COLO668 (cell line): ENCODE measurements around the gene BRS3.

Source experiments
- DNase-seq: peaks from one replicate; lab custom pipeline; 2025; ENCODE audit not compliant: unreplicated experiment; lab: John Stamatoyannopoulos, UW

BRS3 gene

DNA sequence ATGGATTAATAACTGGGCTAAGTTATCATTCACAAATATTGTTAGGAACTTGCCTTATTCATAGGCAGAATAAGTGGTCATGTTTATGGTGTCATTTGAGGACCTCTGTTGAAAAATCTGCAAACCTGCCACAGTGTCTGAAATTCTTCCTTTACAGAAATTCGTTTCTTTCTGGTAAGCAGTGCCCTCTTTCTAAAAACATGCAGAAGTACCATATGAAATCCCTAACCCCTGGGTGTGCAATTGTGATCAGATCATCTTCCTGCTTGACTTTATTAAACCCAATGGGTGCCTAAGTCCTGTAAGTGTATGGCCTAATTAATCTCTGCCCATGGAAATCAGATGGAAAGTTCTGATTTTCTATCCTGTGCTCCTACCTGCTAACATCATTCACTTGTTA lies 5.3 kb downstream of the BRS3 start:
- DNase-seq = no peak

DNA sequence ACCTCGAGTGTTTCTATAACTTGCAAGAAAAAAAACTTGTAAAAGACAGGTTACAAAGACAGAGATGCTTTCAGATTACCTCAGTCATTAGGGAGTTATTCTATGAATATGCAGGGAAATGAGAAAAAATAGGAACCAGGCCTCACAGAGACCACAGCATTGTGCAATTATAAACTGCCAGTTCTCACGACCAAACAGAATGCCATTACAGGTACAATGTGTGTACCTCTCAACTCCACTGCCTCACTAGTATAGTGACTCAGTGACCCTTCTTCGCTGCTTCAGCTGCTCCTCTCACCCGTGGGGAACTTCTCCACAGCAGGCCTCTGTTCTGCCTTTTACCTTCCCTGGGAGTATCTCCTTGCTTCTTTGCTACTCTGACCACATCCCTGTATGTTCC lies 7.3 kb downstream of the BRS3 start:
- DNase-seq = no peak

DNA sequence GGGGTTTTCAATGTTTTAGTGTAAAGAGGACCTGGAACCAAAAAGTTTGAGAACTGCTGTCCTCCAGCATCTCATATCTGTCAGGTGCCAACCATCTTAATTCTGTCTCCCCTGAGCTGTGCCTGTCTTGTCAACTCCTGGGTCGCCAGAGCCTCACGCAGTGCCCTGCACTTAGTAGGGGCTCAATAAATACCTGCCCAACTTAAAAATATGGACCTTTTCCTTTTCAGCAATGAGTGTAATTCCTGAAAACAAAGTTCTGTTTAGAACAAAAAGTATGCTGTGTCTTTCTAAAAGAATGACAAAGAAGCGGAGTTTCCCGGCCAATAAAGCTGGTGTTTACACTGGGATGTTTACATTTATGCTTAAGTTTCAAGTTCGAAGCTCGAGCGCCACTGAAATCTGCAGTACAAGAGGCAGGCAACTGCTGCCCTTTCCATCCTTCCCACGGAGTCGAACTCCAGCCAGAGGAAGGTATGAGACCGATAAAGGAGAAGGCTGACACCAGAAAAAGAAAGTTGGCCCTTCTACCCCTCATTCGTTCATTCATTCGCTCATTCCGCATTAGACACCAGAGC lies 8.5 kb downstream of the BRS3 start:
- DNase-seq = peak; percentile 14

DNA sequence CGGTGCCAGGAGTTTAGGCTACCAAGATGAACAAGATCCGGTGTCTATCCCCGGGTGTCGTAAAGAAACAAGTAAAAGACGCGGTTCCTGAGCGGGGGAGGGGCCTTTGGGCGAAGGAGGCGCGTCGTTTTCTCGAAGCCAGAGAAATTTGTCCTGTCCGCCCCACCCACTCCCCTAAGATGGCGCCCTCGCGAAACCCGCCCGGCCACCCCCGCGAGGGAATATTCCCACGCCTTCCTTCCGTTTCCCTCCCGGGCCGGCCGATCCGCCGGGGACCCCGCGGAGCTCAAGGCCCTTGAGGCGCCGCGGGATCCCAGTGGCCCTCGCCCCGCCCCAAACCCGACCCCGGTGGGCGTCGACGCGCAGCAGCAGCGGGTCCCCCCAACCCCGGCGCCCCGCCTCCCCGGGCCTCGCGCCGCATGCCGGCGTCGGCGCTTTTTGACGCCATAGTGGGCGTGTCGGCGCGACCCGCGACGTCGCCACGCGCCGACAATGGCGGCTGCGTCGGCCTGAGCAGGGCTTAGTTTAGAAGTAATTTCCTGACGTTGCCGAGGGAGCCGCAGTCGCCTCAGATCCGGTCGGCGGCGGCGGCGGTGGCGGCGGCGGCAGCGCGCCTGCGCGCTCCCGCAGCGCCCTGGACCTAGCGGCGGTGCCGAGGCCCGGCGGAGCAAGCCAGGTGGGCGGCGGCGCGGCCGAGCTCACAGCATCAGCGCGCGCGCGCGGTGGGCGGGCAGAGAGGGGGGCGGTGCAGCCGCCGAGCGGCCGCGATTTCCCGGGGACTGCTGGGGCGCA lies 9.2 kb downstream of the BRS3 start:
- DNase-seq = peak; percentile 92

DNA sequence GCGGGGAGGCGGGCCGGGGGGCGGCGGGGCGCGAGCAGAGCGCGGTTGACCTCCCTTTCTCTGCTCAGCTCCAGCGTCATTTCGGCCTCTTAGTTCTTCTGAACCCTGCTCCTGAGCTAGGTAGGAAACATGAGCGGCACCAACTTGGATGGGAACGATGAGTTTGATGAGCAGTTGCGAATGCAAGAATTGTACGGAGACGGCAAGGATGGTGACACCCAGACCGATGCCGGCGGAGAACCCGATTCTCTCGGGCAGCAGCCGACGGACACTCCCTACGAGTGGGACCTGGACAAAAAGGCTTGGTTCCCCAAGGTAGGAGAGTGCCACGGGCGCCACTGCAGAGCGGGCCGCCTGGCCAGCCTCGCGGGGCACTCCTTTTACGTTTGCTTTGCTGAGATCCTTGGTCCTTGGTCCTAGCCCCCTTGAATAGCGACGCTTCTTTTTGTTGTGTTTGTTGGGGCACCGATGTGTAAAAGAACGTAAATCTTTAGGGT lies 9.9 kb downstream of the BRS3 start, which contains the start of gene HTATSF1:
Gene HTATSF1 (plus strand): TSS at position 37 of the 497 bp plus-strand sequence. CDS start 93 bp downstream, at position 130.
- DNase-seq = peak; percentile 41

DNA sequence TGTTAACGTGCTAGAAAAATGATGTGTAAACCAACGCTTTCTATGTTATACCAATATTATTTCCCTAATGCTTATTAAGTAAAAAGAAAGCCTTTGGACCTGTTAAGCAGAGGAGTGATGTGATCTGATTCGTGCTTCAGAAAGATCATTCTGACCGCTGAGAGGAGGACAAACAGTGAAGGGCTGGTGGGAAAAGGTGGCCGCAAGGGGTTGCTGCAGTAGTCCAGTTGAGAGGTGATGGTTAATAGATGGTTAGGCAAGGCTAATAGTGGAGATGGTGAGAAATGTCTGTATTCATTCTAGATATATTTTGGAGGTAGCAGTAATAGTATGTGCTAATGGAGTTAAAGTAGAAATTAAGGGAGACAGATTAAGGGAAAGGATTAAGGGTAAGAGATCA lies 31.3 kb downstream of the BRS3 start:
- no peak for DNase-seq

DNA sequence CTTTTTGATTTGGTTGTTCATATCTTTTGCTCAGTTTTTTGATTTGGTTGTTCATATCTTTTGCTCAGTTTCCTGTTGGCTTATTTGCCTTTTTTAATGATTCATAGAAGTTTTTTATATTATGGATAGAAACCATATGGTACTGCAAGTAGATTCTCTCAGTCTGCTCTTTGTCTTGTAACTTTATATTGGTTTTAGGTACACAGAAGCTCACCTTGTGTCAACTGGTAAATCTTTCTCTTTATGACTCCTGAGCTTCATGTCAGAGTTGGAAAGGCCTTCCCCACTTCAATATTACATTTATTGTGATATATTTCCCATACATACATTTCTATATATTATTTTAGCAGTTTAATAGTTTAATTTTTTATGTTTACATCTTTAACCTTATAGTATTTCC lies 36.0 kb downstream of the BRS3 start:
- no peak for DNase-seq

DNA sequence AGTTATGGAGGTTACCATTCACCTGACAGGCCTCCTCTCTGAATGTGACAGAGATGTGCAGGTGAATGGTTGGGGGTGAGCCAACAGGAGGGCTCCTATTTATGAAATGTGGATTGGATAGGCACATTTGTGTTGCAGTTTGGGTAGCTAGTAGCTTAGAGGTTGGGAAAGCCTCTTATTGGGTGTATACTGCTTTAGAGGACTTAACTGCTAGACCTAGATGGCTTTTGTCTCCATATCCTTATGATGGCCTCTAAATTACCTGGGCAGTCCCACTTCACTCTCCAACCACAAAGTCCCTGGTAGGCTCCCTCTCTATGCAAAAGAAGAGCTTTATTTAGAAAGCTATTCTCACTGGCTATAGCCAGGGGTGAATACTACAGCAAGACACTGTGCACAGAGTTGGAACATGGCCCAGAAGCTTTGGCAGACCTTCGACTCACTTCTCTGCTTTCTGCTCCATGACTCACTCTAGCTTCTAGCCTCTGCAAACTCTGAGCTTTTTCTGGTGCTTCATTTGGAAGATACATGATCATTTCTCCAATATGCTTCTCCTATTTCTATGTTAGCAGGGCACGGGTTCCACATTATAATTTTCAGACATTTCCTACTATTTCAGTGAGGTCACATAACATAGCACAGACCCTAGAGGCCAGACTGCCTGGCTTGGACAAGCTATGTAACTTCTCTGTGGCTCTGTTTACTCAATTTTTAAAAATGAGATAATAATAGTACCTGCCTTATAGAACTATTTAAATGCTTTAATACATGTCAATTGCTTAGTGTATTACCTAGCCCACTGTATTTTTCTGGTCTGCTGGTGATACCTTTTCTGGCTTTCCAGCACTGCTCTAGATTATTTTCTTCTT lies 38.2 kb downstream of the BRS3 start:
- no peak for DNase-seq

DNA sequence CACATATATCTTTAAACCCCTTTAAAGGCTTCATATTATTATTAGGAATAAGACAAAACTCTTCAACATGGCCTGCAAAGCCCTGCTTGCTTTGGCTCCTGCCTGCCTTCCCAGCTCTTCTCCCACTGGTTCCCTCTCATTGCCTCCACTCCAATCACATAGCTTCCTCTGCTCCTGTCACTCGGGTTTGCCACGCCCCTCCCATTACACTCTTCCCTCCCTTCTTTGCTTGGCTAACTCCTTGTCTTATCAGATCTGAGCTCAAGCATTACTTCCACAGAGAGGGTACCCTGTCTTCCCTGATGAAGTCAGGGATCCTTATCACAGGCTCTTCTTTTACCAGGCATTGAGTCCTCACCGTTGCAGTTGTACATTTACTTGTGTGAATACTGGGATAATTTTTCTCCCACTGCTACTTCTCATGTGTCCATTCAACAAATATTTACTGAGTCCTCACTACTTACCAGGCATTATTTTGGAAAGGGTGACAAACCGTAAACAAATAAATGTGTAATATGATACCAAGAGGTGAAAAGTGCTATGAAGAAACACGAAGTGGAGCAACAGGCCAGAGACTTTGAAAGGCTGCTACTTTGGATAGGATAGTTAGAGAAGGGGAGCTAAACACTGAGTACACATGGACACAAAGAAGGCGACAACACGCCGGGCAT lies 41.0 kb downstream of the BRS3 start:
- DNase-seq = peak; percentile 12

DNA sequence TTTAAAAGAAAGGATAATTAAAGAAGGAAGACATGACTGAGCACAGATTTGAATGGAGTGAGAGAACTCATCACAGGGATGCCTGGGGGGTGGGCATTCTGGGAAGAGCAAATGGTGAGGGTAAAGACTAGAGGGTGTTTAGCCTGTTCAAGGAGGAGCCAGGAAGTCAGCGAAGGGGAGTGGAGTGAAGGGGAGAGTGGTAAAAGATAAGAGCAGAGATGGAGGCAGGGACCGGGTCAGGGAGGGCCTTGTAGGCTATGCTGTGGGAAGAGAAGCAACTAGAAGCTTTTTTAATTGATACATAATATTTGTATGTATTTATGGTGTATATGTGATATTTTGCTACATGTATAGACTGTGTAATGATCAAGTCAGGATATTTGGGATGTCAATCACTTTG lies 42.0 kb downstream of the BRS3 start:
- DNase-seq = no peak

DNA sequence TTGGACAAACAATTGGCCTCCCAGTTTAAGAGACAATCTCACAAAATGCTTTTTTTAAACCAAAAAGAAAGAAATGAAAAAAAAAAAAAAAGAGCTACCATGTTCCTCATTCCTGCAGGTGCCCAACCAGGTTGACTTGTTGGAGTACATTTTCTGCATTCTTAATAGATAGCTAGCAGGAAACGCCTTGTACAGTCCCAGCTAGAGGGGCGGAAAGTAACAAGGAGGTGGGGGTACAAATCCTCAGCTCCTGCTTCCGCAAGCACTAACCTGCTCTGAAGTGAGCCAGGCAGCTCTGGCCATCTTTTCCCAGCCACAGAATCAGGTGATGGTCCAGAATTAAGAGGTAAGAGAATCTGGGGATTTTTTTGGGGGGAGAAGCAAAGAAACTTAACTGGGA lies 44.2 kb downstream of the BRS3 start, which contains the start of gene VGLL1:
Gene VGLL1 (plus strand): TSS at position 265 of the 400 bp plus-strand sequence. CDS start 3,806 bp downstream, outside the sequence.
- DNase-seq = no peak

DNA sequence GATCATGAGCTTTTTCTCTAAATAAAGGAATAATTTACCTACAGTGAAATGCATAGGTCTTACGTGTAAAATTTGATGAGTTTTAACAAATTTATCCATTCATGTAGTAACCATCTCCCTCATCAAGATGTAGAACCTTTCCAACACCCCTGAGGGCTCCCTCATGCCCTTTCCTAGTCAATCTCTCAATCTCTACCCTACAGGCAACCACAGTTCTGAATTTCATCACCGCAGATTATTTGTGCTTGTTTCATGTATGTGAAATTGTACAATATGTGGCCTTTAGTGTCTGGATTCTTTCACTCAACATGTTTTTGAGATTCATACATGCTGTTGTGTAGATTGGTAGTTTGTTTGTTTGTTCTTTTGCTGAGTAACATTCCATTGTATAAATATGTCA lies 46.4 kb downstream of the BRS3 start:
- no peak for DNase-seq

DNA sequence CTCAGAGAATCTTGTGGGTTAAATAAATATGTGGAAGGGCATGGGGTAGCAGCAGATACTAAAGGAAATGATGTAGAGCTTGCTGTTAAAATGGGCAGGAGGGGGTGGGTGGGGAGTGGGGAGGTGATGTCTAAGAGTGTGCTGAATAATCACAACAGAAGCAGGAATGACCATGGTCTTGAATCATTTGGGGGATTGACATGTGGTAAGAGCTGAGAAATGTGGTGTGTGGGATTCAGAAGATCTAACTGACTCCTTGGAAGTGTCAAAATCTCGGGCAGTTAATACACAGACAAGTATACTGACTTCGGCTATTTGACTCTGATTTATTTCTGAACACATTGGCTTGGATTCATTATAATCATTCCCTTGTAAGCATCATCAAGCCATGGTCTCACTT lies 51.1 kb downstream of the BRS3 start:
- no peak for DNase-seq

DNA sequence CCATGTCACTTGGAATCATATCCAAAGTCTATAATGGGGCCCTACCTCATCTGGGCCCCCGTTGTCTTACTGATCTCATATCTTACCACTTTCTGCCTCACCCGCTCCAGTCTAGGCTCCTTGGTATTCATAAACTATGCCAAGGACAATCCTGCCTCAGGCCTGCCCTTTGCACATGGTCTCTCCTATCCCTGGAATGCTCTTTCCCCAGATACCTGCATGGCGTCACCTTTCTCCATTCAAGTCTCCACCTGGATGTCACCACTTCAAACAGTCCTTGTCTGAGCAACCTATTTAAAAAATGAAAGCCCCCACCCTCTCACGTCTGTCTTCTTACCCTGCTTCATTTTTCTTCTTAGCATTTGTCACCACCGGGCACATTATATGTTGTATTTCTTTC lies 52.5 kb downstream of the BRS3 start:
- no peak for DNase-seq

DNA sequence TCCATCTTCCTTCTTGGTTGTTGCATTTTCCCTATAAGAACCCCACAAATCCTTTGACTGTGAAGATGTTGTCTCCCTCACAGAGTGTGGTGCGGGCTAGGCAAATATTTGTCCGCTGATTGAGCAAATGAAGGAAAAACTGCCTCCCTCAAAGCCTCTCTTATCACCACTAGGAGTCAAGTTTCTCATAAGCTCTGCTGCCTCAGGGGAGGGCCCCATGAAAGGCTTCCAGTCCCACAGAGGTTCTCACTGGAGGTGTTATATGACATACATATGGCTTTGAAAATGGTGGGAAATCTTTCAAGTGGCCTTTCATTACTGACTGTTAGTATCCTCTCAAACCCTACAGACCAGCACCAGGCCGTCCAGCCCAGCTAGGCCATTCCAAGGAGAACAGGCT lies 53.5 kb downstream of the BRS3 start:
- no peak for DNase-seq

DNA sequence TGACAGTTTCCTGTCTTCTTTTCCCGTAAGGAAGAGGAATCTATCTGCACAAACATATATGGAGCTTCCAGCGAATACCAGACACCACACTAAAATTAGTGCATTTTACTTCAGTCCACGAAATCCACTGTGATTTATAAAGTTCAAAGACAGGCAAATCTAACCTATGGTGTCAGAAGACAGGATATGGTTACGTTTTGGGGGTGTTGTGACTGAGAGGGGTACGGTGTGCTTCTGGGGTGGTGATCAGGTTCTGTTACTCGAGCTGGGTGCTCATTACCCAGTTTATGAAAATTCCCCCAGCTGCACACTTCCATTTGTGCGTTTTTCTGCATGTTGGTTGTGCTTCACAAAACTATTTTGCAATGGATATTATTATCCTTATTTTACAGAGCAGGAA lies 54.5 kb downstream of the BRS3 start:
- no peak for DNase-seq
